HEK293 (cell line): ENCODE measurements around the gene ZHX3.

ENCODE experiments used
- CTCF ChIA-PET: fragments of 350-600 bp; formaldehyde crosslinking; extraction: SDS; loops from one replicate; lab custom pipeline; 2021; ENCODE audit warnings: antibody characterized with exemption; lab: Yijun Ruan, JAX
- POLR2A ChIA-PET: fragments of 300-600 bp; formaldehyde crosslinking; extraction: SDS; loops from one replicate; lab custom pipeline; 2020; ENCODE audit warnings: antibody characterized with exemption, inconsistent platforms; lab: Yijun Ruan, JAX
- H3K27ac ChIP-seq: fragments of 200-500 bp; sonication (Bioruptor generic); 2 replicates; pipeline ENCODE4 v1.5.1; 2014; ENCODE audit warnings: low read depth, low read length, control low read depth, inconsistent platforms; ENCODE audit errors: extremely low read depth
- H3K36me3 ChIP-seq, 2 experiments: fragments of 200-500 bp in 1 of 2; sonication (Bioruptor generic) in 1 of 2; 1 replicate in 1 of 2; 2 replicates in 1 of 2; pipeline ENCODE4 v1.5.1; 2014 to 2017; ENCODE audit warnings: inconsistent platforms in 2 of 2, low read length in 2 of 2; ENCODE audit not compliant: control insufficient read depth in 2 of 2, insufficient read depth in 1 of 2
- H3K4me1 ChIP-seq: fragments of 200-500 bp; sonication (Bioruptor generic); 2 replicates; pipeline ENCODE4 v1.5.1; 2014; ENCODE audit warnings: mild to moderate bottlenecking, low read length, inconsistent platforms; ENCODE audit not compliant: control insufficient read depth, insufficient read depth
- H3K4me3 ChIP-seq: 2 replicates; pipeline ENCODE4 v1.5.1; 2011; ENCODE audit warnings: low read depth, mild to moderate bottlenecking, control low read depth, low read length, moderate library complexity
- H3K9me3 ChIP-seq: fragments of 200-500 bp; sonication (Bioruptor generic); 2 replicates; pipeline ENCODE4 v1.5.1; 2014; ENCODE audit warnings: low read depth, low read length, inconsistent platforms; ENCODE audit not compliant: control insufficient read depth, insufficient read depth
- CTCF ChIP-seq: fragments of 450-650 bp; formaldehyde crosslinking; IDR thresholded peaks from 2 replicates; pipeline ENCODE4 v1.5.1; 2016; ENCODE audit warnings: missing biosample characterization, missing genetic modification characterization
- EGR2 ChIP-seq: fragments of 450-650 bp; formaldehyde crosslinking; IDR thresholded peaks from 2 replicates; pipeline ENCODE4 v1.5.1; 2016; ENCODE audit warnings: low read depth, missing biosample characterization, missing genetic modification characterization
- GLI2 ChIP-seq: fragments of 450-650 bp; formaldehyde crosslinking; IDR thresholded peaks from 2 replicates; pipeline ENCODE4; 2017; ENCODE audit warnings: missing biosample characterization, missing genetic modification characterization, low read depth, borderline replicate concordance
- GLIS1 ChIP-seq: fragments of 450-650 bp; formaldehyde crosslinking; IDR thresholded peaks from 2 replicates; pipeline ENCODE4 v1.5.1; 2016; ENCODE audit warnings: missing biosample characterization, missing genetic modification characterization
- SP7 ChIP-seq: fragments of 450-650 bp; formaldehyde crosslinking; IDR thresholded peaks from 2 replicates; pipeline ENCODE4 v1.5.1; 2016; ENCODE audit warnings: missing biosample characterization, missing genetic modification characterization
- ZBTB17 ChIP-seq: fragments of 450-650 bp; formaldehyde crosslinking; IDR thresholded peaks from 2 replicates; pipeline ENCODE4 v1.5.1; 2016; ENCODE audit warnings: missing biosample characterization, missing genetic modification characterization
- ZBTB21 ChIP-seq: fragments of 450-650 bp; formaldehyde crosslinking; IDR thresholded peaks from 2 replicates; pipeline ENCODE4 v1.5.1; 2017; ENCODE audit warnings: missing biosample characterization, missing genetic modification characterization
- ZEB2 ChIP-seq: fragments of 450-650 bp; formaldehyde crosslinking; IDR thresholded peaks from 2 replicates; pipeline ENCODE4 v1.5.1; 2016; ENCODE audit warnings: missing biosample characterization, missing genetic modification characterization
- ZNF112 ChIP-seq: fragments of 450-650 bp; formaldehyde crosslinking; IDR thresholded peaks from 2 replicates; pipeline ENCODE4 v1.5.0; 2017; ENCODE audit warnings: missing biosample characterization, missing genetic modification characterization
- ZNF140 ChIP-seq: fragments of 450-650 bp; formaldehyde crosslinking; IDR thresholded peaks from 2 replicates; pipeline ENCODE4 v1.5.1; 2016; ENCODE audit warnings: missing biosample characterization, missing genetic modification characterization
- ZNF221 ChIP-seq: fragments of 450-650 bp; formaldehyde crosslinking; IDR thresholded peaks from 2 replicates; pipeline ENCODE4 v1.5.1; 2017; ENCODE audit warnings: missing biosample characterization, missing genetic modification characterization, borderline replicate concordance
- ZNF23 ChIP-seq: fragments of 450-650 bp; formaldehyde crosslinking; IDR thresholded peaks from 2 replicates; pipeline ENCODE4 v1.5.1; 2016; ENCODE audit warnings: missing biosample characterization, missing genetic modification characterization, borderline replicate concordance
- ZNF280D ChIP-seq: fragments of 450-650 bp; formaldehyde crosslinking; IDR thresholded peaks from 2 replicates; pipeline ENCODE4 v1.5.1; 2016; ENCODE audit warnings: missing biosample characterization, missing genetic modification characterization
- ZNF311 ChIP-seq: fragments of 450-650 bp; formaldehyde crosslinking; IDR thresholded peaks from 2 replicates; pipeline ENCODE4 v1.5.1; 2017; ENCODE audit warnings: missing biosample characterization, missing genetic modification characterization, borderline replicate concordance
- ZNF433 ChIP-seq: fragments of 450-650 bp; formaldehyde crosslinking; IDR thresholded peaks from 2 replicates; pipeline ENCODE4 v1.5.1; 2016; ENCODE audit warnings: missing biosample characterization, missing genetic modification characterization, low read depth
- ZNF473 ChIP-seq: fragments of 450-650 bp; formaldehyde crosslinking; IDR thresholded peaks from 2 replicates; pipeline ENCODE4 v1.5.1; 2017; ENCODE audit warnings: missing biosample characterization, missing genetic modification characterization
- ZNF514 ChIP-seq: fragments of 450-650 bp; formaldehyde crosslinking; IDR thresholded peaks from 2 replicates; pipeline ENCODE4 v1.5.1; 2016; ENCODE audit warnings: missing biosample characterization, missing genetic modification characterization
- ZNF548 ChIP-seq: fragments of 450-650 bp; formaldehyde crosslinking; IDR thresholded peaks from 2 replicates; pipeline ENCODE4 v1.5.1; 2016; ENCODE audit warnings: missing biosample characterization, missing genetic modification characterization
- ZNF555 ChIP-seq: fragments of 450-650 bp; formaldehyde crosslinking; conservative IDR thresholded peaks from 2 replicates; pipeline ENCODE4 v1.5.1; 2017; ENCODE audit warnings: missing biosample characterization, mild to moderate bottlenecking, missing genetic modification characterization, inconsistent platforms
- ZNF704 ChIP-seq: fragments of 450-650 bp; formaldehyde crosslinking; IDR thresholded peaks from 2 replicates; pipeline ENCODE4 v1.5.1; 2016; ENCODE audit warnings: missing biosample characterization, missing genetic modification characterization
- ZNF776 ChIP-seq: fragments of 450-650 bp; formaldehyde crosslinking; IDR thresholded peaks from 2 replicates; pipeline ENCODE4 v1.5.0; 2017; ENCODE audit warnings: missing biosample characterization, missing genetic modification characterization, borderline replicate concordance
- ZSCAN30 ChIP-seq: fragments of 450-650 bp; IDR thresholded peaks from 2 replicates; pipeline ENCODE4 v1.5.1; 2018; ENCODE audit warnings: missing biosample characterization, mild to moderate bottlenecking, missing genetic modification characterization, moderate library complexity
- TF ChIP-seq, protein P1 (sequence below): fragments of 450-650 bp; formaldehyde crosslinking; IDR thresholded peaks from 2 replicates; pipeline ENCODE4 v1.5.1; 2016; ENCODE audit warnings: missing biosample characterization, missing genetic modification characterization
- TF ChIP-seq, protein P2 (sequence below): sonication (generic); formaldehyde crosslinking; IDR thresholded peaks from 2 replicates; pipeline ENCODE4 v1.8.1; 2022; ENCODE audit warnings: mild to moderate bottlenecking, moderate library complexity, missing genetic modification reagents
- TF ChIP-seq, protein P3 (sequence below): fragments of 450-650 bp; formaldehyde crosslinking; IDR thresholded peaks from 2 replicates; pipeline ENCODE4 v1.5.1; 2017; ENCODE audit warnings: missing biosample characterization, missing genetic modification characterization

Gene ZHX3

DNA sequence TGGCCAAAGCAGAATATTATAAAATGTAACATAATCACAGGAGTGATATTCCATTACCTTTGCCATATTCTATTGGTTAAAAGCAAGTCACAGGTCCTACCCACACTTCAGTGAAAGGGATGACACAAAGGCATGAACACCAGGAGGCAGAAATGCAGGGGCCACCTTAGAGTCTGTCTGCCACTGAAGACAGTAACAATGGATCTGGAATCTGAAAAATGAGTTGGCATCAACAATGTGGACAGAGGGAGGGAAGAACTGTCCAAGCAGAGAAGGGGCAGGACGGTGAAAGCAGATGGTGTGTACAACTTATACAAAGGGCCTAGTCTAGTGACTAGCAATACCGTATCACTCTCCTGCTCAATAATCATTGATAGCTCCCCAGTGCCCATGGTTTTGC is 16.5 kb upstream of the ZHX3 start:
- H3K9me3 ChIP-seq = no peaks in the 10 kb centered on the region
- no peaks in the 10 kb centered on the region for H3K36me3 ChIP-seq
- H3K4me3 ChIP-seq = no peak overlapping the region
- ChIA-PET POLR2A (no interaction called here), CTCF (interaction anchor here (0.6 to 2.4 kb wide), 4 partner anchors 15 to 199 kb away, joined by 3 to 9 read pairs (median 6); no protein-coding TSS in a partner anchor)
- no peaks in the 10 kb centered on the region for H3K4me1 ChIP-seq
- H3K27ac ChIP-seq = no peak overlapping the region
- TF ChIP-seq ZNF514 (tag by site-specific recombination) (no peak), ZNF433 (tag by site-specific recombination) (no peak), ZNF112 (tag by site-specific recombination) (no peak), ZEB2 (tag by site-specific recombination) (no peak), ZNF555 (no peak), ZNF311 (no peak), ZNF221 (no peak), ZNF23 (no peak), GLIS1 (no peak), EGR2 (no peak), ZNF140 (no peak), ZNF473 (tag by site-specific recombination) (no peak), GLI2 (tag by site-specific recombination) (no peak)
- TF ChIP-seq, protein P1, sequence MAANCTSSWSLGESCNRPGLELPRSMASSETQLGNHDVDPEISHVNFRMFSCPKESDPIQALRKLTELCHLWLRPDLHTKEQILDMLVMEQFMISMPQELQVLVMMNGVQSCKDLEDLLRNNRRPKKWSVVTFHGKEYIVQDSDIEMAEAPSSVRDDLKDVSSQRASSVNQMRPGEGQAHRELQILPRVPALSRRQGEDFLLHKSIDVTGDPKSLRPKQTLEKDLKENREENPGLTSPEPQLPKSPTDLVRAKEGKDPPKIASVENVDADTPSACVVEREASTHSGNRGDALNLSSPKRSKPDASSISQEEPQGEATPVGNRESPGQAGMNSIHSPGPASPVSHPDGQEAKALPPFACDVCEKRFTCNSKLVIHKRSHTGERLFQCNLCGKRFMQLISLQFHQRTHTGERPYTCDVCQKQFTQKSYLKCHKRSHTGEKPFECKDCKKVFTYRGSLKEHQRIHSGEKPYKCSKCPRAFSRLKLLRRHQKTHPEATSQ (tag by site-specific recombination) = no peak
- TF ChIP-seq, protein P2, sequence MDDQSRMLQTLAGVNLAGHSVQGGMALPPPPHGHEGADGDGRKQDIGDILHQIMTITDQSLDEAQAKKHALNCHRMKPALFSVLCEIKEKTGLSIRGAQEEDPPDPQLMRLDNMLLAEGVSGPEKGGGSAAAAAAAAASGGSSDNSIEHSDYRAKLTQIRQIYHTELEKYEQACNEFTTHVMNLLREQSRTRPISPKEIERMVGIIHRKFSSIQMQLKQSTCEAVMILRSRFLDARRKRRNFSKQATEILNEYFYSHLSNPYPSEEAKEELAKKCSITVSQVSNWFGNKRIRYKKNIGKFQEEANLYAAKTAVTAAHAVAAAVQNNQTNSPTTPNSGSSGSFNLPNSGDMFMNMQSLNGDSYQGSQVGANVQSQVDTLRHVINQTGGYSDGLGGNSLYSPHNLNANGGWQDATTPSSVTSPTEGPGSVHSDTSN (CRISPR knock-in tag) = no peak

GRCh38 chr20:41331731-41332130 is 14.2 kb upstream of the ZHX3 start:
- Histone ChIP-seq H3K4me1 (no peaks in the 10 kb centered on the region), H3K27ac (no peak overlapping the region), H3K9me3 (no peaks in the 10 kb centered on the region), H3K36me3 (no peaks in the 10 kb centered on the region), H3K4me3 (no peak overlapping the region)
- CTCF ChIA-PET = interaction anchor here (0.6 to 2.8 kb wide), 4 partner anchors 8 to 260 kb away, joined by 3 to 25 read pairs (median 6); partner anchors contain the start of gene LPIN3
- POLR2A ChIA-PET = no interaction called here
- TF ChIP-seq ZNF704 (tag by site-specific recombination) = no peak
- no peak for TF ChIP-seq ZNF548 (tag by site-specific recombination)
- TF ChIP-seq SP7 (tag by site-specific recombination) = no peak
- no peak for TF ChIP-seq ZNF776 (tag by site-specific recombination)
- no peak for TF ChIP-seq CTCF (tag by site-specific recombination)
- no peak for TF ChIP-seq GLI2 (tag by site-specific recombination)
- no peak for TF ChIP-seq ZNF280D (tag by site-specific recombination)
- no peak for TF ChIP-seq ZBTB21 (tag by site-specific recombination)
- no peak for TF ChIP-seq ZSCAN30 (tag by site-specific recombination)
- TF ChIP-seq ZBTB17 (tag by site-specific recombination) = no peak
- TF ChIP-seq, protein P3, sequence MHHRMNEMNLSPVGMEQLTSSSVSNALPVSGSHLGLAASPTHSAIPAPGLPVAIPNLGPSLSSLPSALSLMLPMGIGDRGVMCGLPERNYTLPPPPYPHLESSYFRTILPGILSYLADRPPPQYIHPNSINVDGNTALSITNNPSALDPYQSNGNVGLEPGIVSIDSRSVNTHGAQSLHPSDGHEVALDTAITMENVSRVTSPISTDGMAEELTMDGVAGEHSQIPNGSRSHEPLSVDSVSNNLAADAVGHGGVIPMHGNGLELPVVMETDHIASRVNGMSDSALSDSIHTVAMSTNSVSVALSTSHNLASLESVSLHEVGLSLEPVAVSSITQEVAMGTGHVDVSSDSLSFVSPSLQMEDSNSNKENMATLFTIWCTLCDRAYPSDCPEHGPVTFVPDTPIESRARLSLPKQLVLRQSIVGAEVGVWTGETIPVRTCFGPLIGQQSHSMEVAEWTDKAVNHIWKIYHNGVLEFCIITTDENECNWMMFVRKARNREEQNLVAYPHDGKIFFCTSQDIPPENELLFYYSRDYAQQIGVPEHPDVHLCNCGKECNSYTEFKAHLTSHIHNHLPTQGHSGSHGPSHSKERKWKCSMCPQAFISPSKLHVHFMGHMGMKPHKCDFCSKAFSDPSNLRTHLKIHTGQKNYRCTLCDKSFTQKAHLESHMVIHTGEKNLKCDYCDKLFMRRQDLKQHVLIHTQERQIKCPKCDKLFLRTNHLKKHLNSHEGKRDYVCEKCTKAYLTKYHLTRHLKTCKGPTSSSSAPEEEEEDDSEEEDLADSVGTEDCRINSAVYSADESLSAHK (tag by site-specific recombination) = no peak
